ENCODE measurements around the gene DAP. TPM values are rescaled to one million over a fixed set of nuclear protein-coding genes. Genes with fewer than 3 reads are reported as not detected.
"Not testable (repeated sequence)": the region's sequence is repeated elsewhere in the genome, so short reads cannot be mapped to it uniquely, and the experiment has no call there.

The DAP gene
- total and polyA plus RNA-seq, 7 donors: 25.7 to 131 (median 38.5) TPM

DNA sequence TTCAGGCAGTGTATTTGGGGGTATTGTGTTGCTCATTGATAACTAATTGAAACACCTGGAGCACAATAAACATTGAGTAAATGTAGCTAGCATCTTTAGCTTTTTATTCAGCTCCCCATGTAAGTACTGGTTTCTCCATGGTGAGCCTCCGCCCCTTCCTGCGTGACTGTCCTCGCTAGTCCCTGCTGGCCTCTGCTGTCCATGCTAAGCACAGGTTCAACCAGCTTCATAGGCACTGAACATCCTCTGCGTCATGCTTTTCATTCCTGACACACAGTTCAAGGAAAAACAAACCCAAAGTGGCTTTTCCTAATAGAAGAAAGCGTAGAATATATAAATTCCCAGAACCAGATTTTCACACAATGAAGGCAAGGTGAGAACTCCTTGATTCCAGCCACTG, 27.3 kb upstream of the DAP start:
- intact Hi-C loops (cut with DNase I): no loop called here

DNA sequence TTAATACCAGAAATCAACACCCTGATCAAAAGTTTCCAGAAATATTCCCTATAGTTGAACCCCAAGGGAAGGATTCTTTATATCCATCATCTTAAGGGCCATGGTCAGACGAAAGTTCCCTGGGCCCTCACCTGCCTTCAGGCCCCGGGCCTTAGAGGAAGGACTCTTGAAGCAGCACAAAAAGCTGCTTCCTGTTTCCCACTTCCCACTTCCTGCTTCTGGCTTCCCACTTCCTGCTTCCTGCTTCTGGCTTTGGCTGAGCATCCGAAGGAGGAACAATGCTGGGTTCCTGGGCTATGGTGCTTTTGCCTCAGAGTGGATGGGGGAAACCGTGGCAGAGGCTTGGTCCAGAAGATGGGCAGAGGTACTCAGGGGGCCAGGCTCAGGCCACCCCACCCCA, 25.8 kb upstream of the DAP start:
- WGBS, 2 donors: 67 to 89% methylated on average over 4 of the region's 4 CpGs
- TF ChIP-seq POLR2AphosphoS5 (IDR thresholded peaks at IDR 0.05) (no peak), POLR2A (IDR thresholded peaks at IDR 0.05) (no peak), EP300 (IDR thresholded peaks at IDR 0.05) (no peak)
- TF ChIP-seq, protein P1, sequence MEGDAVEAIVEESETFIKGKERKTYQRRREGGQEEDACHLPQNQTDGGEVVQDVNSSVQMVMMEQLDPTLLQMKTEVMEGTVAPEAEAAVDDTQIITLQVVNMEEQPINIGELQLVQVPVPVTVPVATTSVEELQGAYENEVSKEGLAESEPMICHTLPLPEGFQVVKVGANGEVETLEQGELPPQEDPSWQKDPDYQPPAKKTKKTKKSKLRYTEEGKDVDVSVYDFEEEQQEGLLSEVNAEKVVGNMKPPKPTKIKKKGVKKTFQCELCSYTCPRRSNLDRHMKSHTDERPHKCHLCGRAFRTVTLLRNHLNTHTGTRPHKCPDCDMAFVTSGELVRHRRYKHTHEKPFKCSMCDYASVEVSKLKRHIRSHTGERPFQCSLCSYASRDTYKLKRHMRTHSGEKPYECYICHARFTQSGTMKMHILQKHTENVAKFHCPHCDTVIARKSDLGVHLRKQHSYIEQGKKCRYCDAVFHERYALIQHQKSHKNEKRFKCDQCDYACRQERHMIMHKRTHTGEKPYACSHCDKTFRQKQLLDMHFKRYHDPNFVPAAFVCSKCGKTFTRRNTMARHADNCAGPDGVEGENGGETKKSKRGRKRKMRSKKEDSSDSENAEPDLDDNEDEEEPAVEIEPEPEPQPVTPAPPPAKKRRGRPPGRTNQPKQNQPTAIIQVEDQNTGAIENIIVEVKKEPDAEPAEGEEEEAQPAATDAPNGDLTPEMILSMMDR (IDR thresholded peaks at IDR 0.05): no peak
- intact Hi-C loops (cut with DNase I): no loop called here
- DNase-seq: no peak
- no peaks in the 10 kb centered on the region for H3K36me3 ChIP-seq
- H3K9me3 ChIP-seq: no peaks in the 10 kb centered on the region
- no peak overlapping the region for H3K4me3 ChIP-seq
- no peak overlapping the region for H3K27ac ChIP-seq
- H3K27me3 ChIP-seq: no peaks in the 10 kb centered on the region
- H3K4me1 ChIP-seq: peaks cover 0 to 8% (median 0%) of the 10 kb centered on the region in 4 donors

More for the DNA sequence above, 27.3 kb upstream of the DAP start:
- TF ChIP-seq, protein P1 (IDR thresholded peaks at IDR 0.05): no peak
- TF ChIP-seq POLR2A (IDR thresholded peaks at IDR 0.05): no peak
- no peak for TF ChIP-seq EP300 (IDR thresholded peaks at IDR 0.05)
- no peak for TF ChIP-seq POLR2AphosphoS5 (IDR thresholded peaks at IDR 0.05)
- peaks cover 0 to 8% (median 0%) of the 10 kb centered on the region in 4 donors for H3K4me1 ChIP-seq
- H3K9me3 ChIP-seq: no peaks in the 10 kb centered on the region
- DNase-seq: no peak
- H3K4me3 ChIP-seq: no peak overlapping the region
- H3K27ac ChIP-seq: no peak overlapping the region
- H3K27me3 ChIP-seq: no peaks in the 10 kb centered on the region
- 92 to 94% methylated on average over 5 of the region's 5 CpGs for whole genome bisulfite sequencing, 2 donors
- no peaks in the 10 kb centered on the region for H3K36me3 ChIP-seq

DNA sequence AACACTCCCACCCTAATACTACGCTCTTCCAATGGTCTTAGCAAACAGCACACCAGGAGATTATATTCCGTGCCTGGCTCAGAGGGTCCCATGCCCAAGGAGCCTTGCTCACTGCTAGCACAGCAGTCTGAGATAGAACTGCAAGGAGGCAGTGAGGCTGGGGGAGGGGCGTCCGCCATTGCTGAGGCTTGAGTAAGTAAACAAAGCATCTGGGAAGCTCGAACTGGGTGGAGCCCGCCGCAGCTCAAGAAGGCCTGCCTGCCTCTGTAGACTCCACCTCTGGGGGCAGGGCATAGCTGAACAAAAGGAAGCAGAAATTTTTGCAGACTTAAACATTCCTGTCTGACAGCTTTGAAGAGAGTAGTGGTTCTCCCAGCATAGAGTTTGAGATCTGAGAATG, 19.2 kb upstream of the DAP start:
- WGBS, 2 donors: 77 to 84% methylated on average over 7 of the region's 7 CpGs
- H3K9me3 ChIP-seq; H3K27me3 ChIP-seq; H3K36me3 ChIP-seq; intact Hi-C loops (cut with DNase I); H3K27ac ChIP-seq; DNase-seq; H3K4me3 ChIP-seq: not testable (repeated sequence)
- H3K4me1 ChIP-seq: peaks cover 0 to 11% (median 8%) of the 10 kb centered on the region in 4 donors

- Histone ChIP-seq H3K9me3 (peaks cover 0 to 3% (median 0%) of the 10 kb centered on the region in 4 donors), H3K27me3 (no peaks in the 10 kb centered on the region), H3K4me1 (peaks cover 0 to 11% (median 8%) of the 10 kb centered on the region in 4 donors), H3K4me3 (no peak overlapping the region), H3K36me3 (no peaks in the 10 kb centered on the region), H3K27ac (no peak overlapping the region)
- DNase-seq: no peak
- no peak for TF ChIP-seq EP300 (IDR thresholded peaks at IDR 0.05)
- TF ChIP-seq, protein P1 (IDR thresholded peaks at IDR 0.05): no peak
- TF ChIP-seq POLR2A (IDR thresholded peaks at IDR 0.05): no peak
- TF ChIP-seq POLR2AphosphoS5 (IDR thresholded peaks at IDR 0.05): no peak
- intact Hi-C loops (cut with DNase I): no loop called here
Observed at GRCh38 chr5:10779592-10779991, 18.6 kb upstream of the DAP start.

DNA sequence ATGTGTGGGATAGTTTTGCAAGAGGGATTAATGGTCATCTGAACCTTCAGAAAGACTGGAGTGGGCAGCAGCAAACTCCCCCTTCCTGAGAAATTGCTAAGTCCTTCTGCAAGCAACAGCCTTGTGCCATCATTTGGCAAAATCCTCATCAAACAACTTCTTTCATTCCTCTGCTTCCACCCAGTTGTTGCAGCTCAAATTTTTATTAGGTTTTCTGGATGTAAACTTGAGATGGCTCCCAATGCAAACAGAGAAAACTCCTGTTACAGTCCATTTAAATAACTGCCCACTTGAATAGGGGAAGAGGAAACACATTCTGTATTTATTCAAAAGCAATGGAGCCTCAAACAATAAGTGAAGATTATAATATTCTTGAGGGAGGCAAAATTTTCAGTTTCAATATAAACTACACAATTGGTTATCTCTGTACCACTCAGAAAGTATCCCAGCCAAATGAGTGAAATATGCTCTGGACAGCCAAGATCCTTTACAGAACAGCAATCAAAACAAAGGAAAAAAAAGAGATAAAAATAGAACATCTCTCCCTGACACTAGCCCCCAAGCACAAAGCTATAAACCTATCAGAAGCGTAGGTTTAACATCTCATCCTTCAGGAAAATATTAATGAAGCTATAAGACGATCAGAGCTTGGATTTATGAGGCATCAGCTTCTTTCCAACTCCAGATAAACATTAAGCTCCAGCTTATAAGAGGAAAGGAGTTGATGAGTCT, 17.3 kb upstream of the DAP start:
- intact Hi-C loops (cut with DNase I): no loop called here
- H3K27ac ChIP-seq: no peak overlapping the region
- TF ChIP-seq EP300 (IDR thresholded peaks at IDR 0.05): no peak
- TF ChIP-seq, protein P1 (IDR thresholded peaks at IDR 0.05): no peak
- no peak for TF ChIP-seq POLR2AphosphoS5 (IDR thresholded peaks at IDR 0.05)
- TF ChIP-seq POLR2A (IDR thresholded peaks at IDR 0.05): no peak
- H3K9me3 ChIP-seq: peaks cover 0 to 3% (median 0%) of the 10 kb centered on the region in 4 donors
- no peak overlapping the region for H3K4me3 ChIP-seq
- 68 to 72% methylated on average over 2 of the region's 2 CpGs for WGBS, 2 donors
- DNase-seq: no peak
- peaks cover 0 to 11% (median 8%) of the 10 kb centered on the region in 4 donors for H3K4me1 ChIP-seq
- no peaks in the 10 kb centered on the region for H3K36me3 ChIP-seq
- no peaks in the 10 kb centered on the region for H3K27me3 ChIP-seq
